Lower leg skin (tissue), 3 donors: Measurements from ENCODE around the gene CNNM2.

ENCODE experiments used
- CTCF ChIP-seq, 3 donors: fragments of 450-650 bp; IDR thresholded peaks; one replicate each; pipeline ENCODE4 v1.5.1; 2016; ENCODE audit warnings: antibody characterized with exemption in 3 of 3, mild to moderate bottlenecking in 3 of 3, moderate library complexity in 2 of 3
- POLR2A ChIP-seq, 2 donors: fragments of 450-650 bp; IDR thresholded peaks; one replicate each; pipeline ENCODE4 v1.6.1; 2016 to 2017; ENCODE audit warnings: antibody characterized with exemption in 2 of 2, mild to moderate bottlenecking in 1 of 2, moderate library complexity in 1 of 2

GRCh38 chr10:102962951-102963755 lies 45.1 kb downstream of the CNNM2 start:
- no peak for TF ChIP-seq CTCF (IDR thresholded peaks at IDR 0.05)
- TF ChIP-seq POLR2A (IDR thresholded peaks at IDR 0.05), result no peak
